ENCODE results near the gene RAPGEF6. TPM values are rescaled to one million over a fixed set of nuclear protein-coding genes. Genes with fewer than 3 reads are reported as not detected.

The RAPGEF6 gene
- total and polyA plus RNA-seq, 2 experiments from 2014 or later, result 9.5 to 20.3 TPM

DNA sequence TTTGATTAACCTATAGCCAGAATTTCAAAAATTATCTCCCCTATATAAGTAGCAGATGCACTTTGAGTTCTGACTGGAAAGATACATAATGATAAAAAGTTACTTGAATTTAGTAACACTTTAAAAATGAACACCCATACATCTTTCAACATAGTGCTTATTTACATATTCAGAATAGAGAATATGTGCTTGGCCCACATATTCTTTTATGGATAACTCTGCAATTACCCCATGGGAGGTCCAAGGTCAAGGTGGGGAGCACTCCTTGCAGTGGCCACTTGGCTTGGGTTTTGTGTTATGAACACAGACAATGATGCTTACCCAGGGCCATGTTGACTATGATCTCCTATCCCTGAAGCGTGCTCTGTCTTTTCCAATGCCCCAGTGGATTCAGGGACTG is 201.9 kb downstream of the RAPGEF6 start:
- Histone ChIP-seq H4K20me1 (replicated peaks; ENCODE audit: insufficient read depth) (no peaks in the 10 kb centered on the region), H3K4me2 (no peak overlapping the region), H2AFZ (no peak overlapping the region), H3K4me3 (no peak overlapping the region), H3K36me3 (ENCODE audit: insufficient read depth) (peaks cover 21% of the 10 kb centered on the region), H3K79me2 (replicated peaks; ENCODE audit: insufficient read depth) (no peaks in the 10 kb centered on the region), H3K9me2 (ENCODE audit: insufficient read depth) (no peaks in the 10 kb centered on the region), H3K27ac (ENCODE audit: low read depth) (no peak overlapping the region), H3K4me1 (ENCODE audit: insufficient read depth) (0 out of 2 replicates have a peak, but pooled peaks cover 3% of the 10 kb centered on the region), H3F3A (replicated peaks; ENCODE audit: low read depth) (no peaks in the 10 kb centered on the region), H3K27me3 (ENCODE audit: insufficient read depth) (no peaks in the 10 kb centered on the region)
- Mint-ChIP-seq H3K27me3 (ENCODE audit: insufficient read depth, low read depth, poor library complexity) (peaks cover 3% of the 10 kb centered on the region), H3K9me3 (no peaks in the 10 kb centered on the region), H3K4me1 (no peaks in the 10 kb centered on the region; the same call in 2 of the 3 replicates), H3K4me3 (no peak overlapping the region), H3K36me3 (ENCODE audit: low read depth) (peaks cover 38% of the 10 kb centered on the region), H3K27ac (no peak overlapping the region)
- DNase-seq (ENCODE audit: low spot score) (no peak), ATAC-seq (no peak)
- TF ChIP-seq CTCF (conservative IDR thresholded peaks at IDR 0.05; ENCODE audit: low read depth in 2 of 2), result no peak
- no peak for TF ChIP-seq POLR2AphosphoS5 (IDR thresholded peaks at IDR 0.05; ENCODE audit: low read depth)
- TF ChIP-seq, protein P1, sequence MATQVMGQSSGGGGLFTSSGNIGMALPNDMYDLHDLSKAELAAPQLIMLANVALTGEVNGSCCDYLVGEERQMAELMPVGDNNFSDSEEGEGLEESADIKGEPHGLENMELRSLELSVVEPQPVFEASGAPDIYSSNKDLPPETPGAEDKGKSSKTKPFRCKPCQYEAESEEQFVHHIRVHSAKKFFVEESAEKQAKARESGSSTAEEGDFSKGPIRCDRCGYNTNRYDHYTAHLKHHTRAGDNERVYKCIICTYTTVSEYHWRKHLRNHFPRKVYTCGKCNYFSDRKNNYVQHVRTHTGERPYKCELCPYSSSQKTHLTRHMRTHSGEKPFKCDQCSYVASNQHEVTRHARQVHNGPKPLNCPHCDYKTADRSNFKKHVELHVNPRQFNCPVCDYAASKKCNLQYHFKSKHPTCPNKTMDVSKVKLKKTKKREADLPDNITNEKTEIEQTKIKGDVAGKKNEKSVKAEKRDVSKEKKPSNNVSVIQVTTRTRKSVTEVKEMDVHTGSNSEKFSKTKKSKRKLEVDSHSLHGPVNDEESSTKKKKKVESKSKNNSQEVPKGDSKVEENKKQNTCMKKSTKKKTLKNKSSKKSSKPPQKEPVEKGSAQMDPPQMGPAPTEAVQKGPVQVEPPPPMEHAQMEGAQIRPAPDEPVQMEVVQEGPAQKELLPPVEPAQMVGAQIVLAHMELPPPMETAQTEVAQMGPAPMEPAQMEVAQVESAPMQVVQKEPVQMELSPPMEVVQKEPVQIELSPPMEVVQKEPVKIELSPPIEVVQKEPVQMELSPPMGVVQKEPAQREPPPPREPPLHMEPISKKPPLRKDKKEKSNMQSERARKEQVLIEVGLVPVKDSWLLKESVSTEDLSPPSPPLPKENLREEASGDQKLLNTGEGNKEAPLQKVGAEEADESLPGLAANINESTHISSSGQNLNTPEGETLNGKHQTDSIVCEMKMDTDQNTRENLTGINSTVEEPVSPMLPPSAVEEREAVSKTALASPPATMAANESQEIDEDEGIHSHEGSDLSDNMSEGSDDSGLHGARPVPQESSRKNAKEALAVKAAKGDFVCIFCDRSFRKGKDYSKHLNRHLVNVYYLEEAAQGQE (IDR thresholded peaks at IDR 0.05; ENCODE audit: unreplicated experiment), result no peak
- TF ChIP-seq EZH2phosphoT487 (IDR thresholded peaks at IDR 0.05; ENCODE audit: unreplicated experiment), result no peak
- TF ChIP-seq, protein P2, sequence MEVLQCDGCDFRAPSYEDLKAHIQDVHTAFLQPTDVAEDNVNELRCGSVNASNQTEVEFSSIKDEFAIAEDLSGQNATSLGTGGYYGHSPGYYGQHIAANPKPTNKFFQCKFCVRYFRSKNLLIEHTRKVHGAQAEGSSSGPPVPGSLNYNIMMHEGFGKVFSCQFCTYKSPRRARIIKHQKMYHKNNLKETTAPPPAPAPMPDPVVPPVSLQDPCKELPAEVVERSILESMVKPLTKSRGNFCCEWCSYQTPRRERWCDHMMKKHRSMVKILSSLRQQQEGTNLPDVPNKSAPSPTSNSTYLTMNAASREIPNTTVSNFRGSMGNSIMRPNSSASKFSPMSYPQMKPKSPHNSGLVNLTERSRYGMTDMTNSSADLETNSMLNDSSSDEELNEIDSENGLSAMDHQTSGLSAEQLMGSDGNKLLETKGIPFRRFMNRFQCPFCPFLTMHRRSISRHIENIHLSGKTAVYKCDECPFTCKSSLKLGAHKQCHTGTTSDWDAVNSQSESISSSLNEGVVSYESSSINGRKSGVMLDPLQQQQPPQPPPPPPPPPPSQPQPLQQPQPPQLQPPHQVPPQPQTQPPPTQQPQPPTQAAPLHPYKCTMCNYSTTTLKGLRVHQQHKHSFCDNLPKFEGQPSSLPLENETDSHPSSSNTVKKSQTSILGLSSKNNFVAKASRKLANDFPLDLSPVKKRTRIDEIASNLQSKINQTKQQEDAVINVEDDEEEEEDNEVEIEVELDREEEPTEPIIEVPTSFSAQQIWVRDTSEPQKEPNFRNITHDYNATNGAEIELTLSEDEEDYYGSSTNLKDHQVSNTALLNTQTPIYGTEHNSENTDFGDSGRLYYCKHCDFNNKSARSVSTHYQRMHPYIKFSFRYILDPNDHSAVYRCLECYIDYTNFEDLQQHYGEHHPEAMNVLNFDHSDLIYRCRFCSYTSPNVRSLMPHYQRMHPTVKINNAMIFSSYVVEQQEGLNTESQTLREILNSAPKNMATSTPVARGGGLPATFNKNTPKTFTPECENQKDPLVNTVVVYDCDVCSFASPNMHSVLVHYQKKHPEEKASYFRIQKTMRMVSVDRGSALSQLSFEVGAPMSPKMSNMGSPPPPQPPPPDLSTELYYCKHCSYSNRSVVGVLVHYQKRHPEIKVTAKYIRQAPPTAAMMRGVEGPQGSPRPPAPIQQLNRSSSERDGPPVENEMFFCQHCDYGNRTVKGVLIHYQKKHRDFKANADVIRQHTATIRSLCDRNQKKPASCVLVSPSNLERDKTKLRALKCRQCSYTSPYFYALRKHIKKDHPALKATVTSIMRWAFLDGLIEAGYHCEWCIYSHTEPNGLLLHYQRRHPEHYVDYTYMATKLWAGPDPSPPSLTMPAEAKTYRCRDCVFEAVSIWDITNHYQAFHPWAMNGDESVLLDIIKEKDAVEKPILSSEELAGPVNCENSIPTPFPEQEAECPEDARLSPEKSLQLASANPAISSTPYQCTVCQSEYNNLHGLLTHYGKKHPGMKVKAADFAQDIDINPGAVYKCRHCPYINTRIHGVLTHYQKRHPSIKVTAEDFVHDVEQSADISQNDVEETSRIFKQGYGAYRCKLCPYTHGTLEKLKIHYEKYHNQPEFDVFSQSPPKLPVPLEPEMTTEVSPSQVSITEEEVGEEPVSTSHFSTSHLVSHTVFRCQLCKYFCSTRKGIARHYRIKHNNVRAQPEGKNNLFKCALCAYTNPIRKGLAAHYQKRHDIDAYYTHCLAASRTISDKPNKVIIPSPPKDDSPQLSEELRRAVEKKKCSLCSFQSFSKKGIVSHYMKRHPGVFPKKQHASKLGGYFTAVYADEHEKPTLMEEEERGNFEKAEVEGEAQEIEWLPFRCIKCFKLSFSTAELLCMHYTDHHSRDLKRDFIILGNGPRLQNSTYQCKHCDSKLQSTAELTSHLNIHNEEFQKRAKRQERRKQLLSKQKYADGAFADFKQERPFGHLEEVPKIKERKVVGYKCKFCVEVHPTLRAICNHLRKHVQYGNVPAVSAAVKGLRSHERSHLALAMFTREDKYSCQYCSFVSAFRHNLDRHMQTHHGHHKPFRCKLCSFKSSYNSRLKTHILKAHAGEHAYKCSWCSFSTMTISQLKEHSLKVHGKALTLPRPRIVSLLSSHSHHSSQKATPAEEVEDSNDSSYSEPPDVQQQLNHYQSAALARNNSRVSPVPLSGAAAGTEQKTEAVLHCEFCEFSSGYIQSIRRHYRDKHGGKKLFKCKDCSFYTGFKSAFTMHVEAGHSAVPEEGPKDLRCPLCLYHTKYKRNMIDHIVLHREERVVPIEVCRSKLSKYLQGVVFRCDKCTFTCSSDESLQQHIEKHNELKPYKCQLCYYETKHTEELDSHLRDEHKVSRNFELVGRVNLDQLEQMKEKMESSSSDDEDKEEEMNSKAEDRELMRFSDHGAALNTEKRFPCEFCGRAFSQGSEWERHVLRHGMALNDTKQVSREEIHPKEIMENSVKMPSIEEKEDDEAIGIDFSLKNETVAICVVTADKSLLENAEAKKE (CRISPR knock-in tag; IDR thresholded peaks at IDR 0.05), result no peak
- no peak for TF ChIP-seq JUNB (IDR thresholded peaks at IDR 0.05; ENCODE audit: unreplicated experiment)
- no peak for TF ChIP-seq EZH2 (IDR thresholded peaks at IDR 0.05; ENCODE audit: low read depth, unreplicated experiment)
- TF ChIP-seq, protein P3, sequence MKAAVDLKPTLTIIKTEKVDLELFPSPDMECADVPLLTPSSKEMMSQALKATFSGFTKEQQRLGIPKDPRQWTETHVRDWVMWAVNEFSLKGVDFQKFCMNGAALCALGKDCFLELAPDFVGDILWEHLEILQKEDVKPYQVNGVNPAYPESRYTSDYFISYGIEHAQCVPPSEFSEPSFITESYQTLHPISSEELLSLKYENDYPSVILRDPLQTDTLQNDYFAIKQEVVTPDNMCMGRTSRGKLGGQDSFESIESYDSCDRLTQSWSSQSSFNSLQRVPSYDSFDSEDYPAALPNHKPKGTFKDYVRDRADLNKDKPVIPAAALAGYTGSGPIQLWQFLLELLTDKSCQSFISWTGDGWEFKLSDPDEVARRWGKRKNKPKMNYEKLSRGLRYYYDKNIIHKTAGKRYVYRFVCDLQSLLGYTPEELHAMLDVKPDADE (IDR thresholded peaks at IDR 0.05), result no peak
- no peak for TF ChIP-seq STAT1 (IDR thresholded peaks at IDR 0.05; ENCODE audit: unreplicated experiment)

Measured in GM23338 (cell line).